NCI-H146 (cell line): ENCODE measurements around the gene ROCK1.
A peak's percentile ranks its signal among the peaks of the same experiment; 100 is the strongest.
"Not testable (repeated sequence)": the region's sequence is repeated elsewhere in the genome, so short reads cannot be mapped to it uniquely, and the experiment has no call there.

Source experiments
- DNase-seq: peaks from one replicate; lab custom pipeline; 2025; lab: John Stamatoyannopoulos, UW

ROCK1 gene

GRCh38 chr18:21111346-21112139 lies at the start of gene ROCK1:
TSS of gene ROCK1 (minus strand) at chr18:21111813. CDS start at chr18:21110910, 903 bp downstream.
- DNase-seq: peak; percentile 99

DNA sequence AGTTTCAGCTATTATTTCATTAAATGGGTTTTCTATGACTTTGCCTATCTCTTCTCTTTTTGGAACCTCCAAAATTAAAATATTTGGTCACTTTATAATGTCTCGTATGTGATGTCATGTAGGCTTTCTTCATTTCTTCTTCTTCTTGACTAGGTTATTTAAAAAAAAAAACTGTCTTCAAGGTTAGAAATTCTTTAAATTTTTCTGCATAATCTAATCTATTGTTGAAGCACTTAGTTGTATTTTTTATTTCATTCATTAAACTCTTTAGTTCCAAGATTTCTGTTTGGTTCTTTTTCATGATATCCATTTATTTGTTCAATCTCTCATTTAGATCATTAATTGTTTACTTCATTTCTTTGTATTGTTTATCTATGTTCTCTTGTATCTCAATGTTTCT lies 43.8 kb upstream of the ROCK1 start:
- DNase-seq: no peak

DNA sequence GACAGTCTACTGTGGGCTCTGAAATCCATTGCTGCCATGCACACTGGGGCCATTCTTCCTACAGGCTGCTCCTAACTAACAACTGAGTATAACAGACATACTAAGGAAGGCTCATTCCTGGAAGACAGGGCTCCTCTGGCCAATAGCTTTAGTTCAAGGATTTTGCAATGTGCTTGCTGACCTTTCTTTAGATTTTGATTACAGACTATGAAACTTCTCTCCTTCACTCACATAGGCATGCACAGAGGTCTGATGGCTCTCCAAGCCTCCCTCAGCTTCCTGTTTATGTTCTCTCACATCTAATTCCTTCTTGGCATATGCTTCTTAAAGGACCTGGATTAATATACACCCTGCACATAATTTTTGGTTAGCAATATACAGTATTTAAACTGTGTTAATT lies 34.4 kb upstream of the ROCK1 start:
- DNase-seq: no peak

DNA sequence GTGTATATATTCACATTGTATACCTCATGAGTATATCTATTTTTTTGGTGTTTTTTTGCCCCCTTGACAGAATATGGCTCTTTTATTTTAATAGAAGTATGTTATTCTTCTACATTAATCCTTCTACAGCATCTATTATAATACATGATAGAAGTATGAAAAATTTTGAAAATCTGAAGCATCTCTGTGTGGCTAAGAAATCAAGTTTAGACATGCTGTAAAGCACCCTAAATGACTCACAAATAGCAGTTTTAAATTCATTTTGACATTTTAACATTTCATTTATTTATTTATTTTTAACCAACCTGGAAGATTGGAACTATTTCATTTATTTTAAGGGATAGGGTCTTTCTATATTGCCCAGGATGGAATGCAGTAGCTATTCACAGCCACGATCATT lies 33.8 kb upstream of the ROCK1 start:
- DNase-seq: no peak

GRCh38 chr18:21141668-21142422 lies 30.2 kb upstream of the ROCK1 start:
- no peak for DNase-seq

GRCh38 chr18:21137719-21138488 lies 26.3 kb upstream of the ROCK1 start:
- not testable (repeated sequence) for DNase-seq

GRCh38 chr18:21134895-21135294 lies 23.3 kb upstream of the ROCK1 start:
- peak; percentile 23 for DNase-seq

- no peak for DNase-seq
These were observed 20.8 kb upstream of the ROCK1 start for GRCh38 chr18:21132398-21132918.

- DNase-seq: no peak
These were observed 20.1 kb upstream of the ROCK1 start for GRCh38 chr18:21131698-21132227.

DNA sequence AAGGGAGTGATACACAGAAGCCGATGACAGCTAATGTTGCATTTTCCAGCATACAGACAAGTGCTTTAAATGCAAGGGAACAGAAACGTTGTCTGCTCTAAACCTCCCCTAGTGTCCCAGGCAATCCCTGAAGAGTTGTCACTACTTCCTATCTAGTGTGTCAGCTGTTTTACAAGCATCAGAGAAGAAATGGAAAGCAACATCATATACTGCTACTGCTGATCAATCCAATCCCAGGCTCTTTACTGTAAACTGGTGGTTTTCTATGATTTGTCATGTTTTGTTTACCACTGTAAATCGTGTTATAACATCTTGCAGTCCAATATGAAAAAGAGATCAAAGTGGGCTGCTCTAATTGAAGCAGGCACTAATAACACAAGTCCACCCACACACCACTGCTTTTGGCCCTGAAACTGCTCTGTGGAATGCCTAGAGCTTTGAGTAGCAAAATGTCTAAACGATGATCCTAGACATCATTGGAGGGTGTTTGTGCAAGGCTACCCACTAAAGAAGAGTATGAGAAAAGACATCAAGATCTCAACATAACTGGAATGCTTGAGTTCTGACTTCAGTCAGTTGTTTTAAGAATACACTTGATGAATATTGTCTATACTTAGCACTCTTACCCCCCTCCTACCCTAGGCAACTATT lies 18.1 kb upstream of the ROCK1 start:
- no peak for DNase-seq

DNA sequence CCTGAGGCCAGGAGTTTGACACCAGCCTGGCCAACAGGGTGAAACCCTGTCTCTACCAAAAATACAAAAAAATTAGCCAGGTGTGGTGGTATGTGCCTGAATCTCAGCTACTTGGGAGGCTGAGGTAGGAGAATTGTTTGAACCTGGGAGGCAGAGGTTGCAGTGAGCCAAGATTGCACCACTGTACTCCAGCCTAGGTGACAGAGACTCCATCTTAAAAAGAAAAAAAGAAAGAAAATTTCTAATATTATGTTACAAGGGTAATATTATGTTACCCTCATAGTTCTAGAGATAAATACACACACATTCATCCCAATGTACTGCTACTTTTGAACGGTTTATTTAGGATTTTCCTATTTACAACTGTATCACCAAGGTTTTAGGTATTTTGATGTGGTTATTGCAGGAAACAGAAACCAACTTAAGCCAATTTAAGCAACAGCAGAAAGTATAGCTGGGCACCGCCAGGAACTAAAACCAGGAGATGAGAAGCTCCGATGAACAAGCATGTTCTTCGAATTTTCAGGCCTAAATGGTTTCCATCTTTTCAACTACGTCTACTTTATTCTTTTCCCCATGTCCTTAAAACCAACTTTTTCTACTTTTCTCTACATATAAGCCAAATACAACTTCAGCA lies 11.8 kb upstream of the ROCK1 start:
- DNase-seq: no peak

- no peak for DNase-seq
These were observed 7.2 kb upstream of the ROCK1 start for GRCh38 chr18:21118806-21119205.

GRCh38 chr18:21117409-21118131 lies 6.0 kb upstream of the ROCK1 start:
- DNase-seq: no peak

- no peak for DNase-seq
These were observed 4.2 kb upstream of the ROCK1 start for GRCh38 chr18:21115519-21116411.

DNA sequence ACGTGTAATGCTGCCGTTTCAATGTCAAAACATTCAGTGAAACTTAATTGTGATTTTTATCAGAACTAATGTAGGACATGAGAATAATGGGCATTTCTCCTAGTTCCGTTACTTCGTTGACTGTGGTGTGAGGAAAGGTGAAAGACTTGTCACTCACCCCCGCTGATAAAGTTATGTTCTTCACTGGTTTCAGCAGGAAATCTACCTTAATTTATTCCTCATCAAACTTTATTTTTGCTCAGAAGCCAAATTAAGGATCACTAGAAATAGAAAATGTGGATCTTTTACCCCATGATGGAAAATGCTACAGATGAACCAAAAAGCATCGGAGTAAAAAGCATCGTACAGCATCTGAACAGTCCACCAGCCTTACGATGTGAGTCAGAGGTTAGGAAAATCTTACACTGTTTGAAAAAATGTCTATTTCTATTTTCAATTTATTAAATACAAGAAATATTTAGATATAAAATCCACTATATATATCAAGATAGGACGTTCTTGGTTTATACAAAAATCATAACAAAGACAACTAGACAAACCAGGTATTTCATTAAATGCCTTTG lies 1.0 kb upstream of the ROCK1 start:
- no peak for DNase-seq

DNA sequence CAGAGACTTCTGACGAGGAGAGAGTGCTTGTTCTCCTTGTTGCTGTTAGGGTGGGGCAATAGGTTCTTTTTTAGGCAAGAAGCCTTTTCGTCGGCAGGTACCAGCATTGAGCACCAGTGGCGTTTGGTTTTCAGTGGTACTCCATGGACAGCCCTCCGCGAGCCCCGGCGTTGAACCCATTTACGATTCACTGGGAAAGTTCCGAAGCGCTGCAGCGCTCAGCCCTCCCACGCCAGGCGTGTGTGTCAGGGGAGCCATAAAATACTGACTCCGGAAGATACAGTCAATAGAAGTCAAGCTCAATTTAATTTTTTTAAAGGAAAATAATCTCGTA lies 494 bp upstream of the ROCK1 start:
- DNase-seq: no peak

GRCh38 chr18:21110713-21111345 lies 784 bp downstream of the ROCK1 start:
- peak; percentile 70 for DNase-seq

DNA sequence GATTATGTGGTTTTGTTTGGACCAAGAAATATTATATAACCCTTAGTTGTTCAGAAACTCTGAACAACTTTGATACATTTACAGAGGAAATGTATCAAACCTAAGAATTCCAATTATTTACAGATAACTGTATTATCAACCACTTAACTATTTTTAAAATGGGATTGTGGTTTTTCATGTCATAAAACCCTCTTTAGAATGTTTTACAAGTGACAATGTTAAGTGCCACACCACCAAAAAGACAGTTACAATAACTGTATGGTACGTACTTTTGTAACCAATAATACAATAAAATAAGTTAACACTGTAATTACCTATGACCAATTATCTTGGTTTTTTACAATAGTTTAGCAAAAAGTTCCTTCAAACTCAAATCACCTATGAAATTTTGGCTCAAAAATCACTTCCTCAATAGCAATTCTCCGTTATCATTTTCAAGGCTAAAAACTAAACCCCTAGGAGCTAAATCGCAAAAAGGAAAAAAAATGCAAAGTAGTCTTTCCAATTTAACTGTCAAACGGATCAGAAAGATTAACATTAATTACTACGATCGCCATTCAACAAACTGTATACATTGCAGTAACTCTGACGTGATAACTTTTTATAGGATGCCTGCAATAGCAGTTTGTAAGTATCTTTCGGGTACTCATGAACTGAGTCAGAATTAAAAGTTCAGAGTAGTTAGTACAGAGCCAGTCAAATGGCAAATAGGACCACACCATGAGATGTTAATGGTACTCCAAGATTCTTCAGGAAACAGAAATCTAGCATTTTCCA lies 1.5 kb downstream of the ROCK1 start:
- no peak for DNase-seq
